GM13976 (cell line): ENCODE measurements around the gene SCD.
"Not testable (repeated sequence)": the region's sequence is repeated elsewhere in the genome, so short reads cannot be mapped to it uniquely, and the experiment has no call there.

Source experiments
- DNase-seq: peaks from one replicate; pipeline ENCODE4 v3.0.0; 2012; ENCODE audit warnings: low spot score
- CTCF ChIP-seq: IDR thresholded peaks from 2 replicates; pipeline ENCODE4 v1.5.1; 2012; ENCODE audit warnings: borderline replicate concordance, mild to moderate bottlenecking; ENCODE audit not compliant: insufficient read depth; ENCODE audit errors: extremely low read depth, missing control alignments, control extremely low read depth
- in situ Hi-C: fragments of 300-500 bp; cut with MboI; formaldehyde crosslinking; loops from one replicate; pipeline ENCODE4 v1.12.0; 2022; ENCODE audit warnings: low sequenced_read_pairs, mixed read lengths, inconsistent platforms; ENCODE audit not compliant: unreplicated experiment

The SCD gene

GRCh38 chr10:100370714-100371481, 23.9 kb downstream of the SCD start:
- in situ Hi-C loops, result no loop called here

GRCh38 chr10:100371482-100372027, 24.5 kb downstream of the SCD start:
- TF ChIP-seq CTCF, result no peak
- in situ Hi-C loops, result no loop called here
- peak; percentile 33 for DNase-seq

More at GRCh38 chr10:100370714-100371481, 23.9 kb downstream of the SCD start:
- peak; percentile 57 for DNase-seq
- no peak for TF ChIP-seq CTCF

- TF ChIP-seq CTCF, result no peak
- in situ Hi-C loops, result no loop called here
- DNase-seq, result no peak
These were observed 25.6 kb downstream of the SCD start for GRCh38 chr10:100372415-100373297.

GRCh38 chr10:100373298-100374199, 26.5 kb downstream of the SCD start:
- in situ Hi-C loops, result no loop called here
- no peak for TF ChIP-seq CTCF
- peak; percentile 93 for DNase-seq

- in situ Hi-C loops, result no loop called here
- TF ChIP-seq CTCF, result no peak
- no peak for DNase-seq
These were observed 27.2 kb downstream of the SCD start for GRCh38 chr10:100374200-100374655.

- in situ Hi-C loops, DNase-seq: not testable (repeated sequence)
These were observed 27.8 kb downstream of the SCD start for GRCh38 chr10:100374677-100375353.

GRCh38 chr10:100376656-100377055, 29.6 kb downstream of the SCD start:
- DNase-seq, in situ Hi-C loops: not testable (repeated sequence)
